Measurements from ENCODE around the gene TUT4. TPM values are rescaled to one million over a fixed set of nuclear protein-coding genes. Genes with fewer than 3 reads are reported as not detected.

Gene TUT4
- total RNA-seq, 2 donors from 2014 or later: 35.8 to 39.8 TPM

Other genes starting within 250 kb of the TUT4 start
- 10 to 100 TPM; 19.9 to 23.2 TPM for gene CC2D1B, start 186.9 kb downstream of the TUT4 start, total RNA-seq
- under 1 TPM; 0.46 to 0.52 TPM for gene ORC1, start 148.7 kb downstream of the TUT4 start, total RNA-seq
- 10 to 100 TPM; 29.6 to 31.6 TPM for gene PRPF38A, start 148.5 kb downstream of the TUT4 start, total RNA-seq
- 10 to 100 TPM in 1 of 2 donors, 1 to 10 TPM in 1; 8.1 to 12.1 TPM for gene GPX7, start 49.3 kb upstream of the TUT4 start, total RNA-seq
- gene SHISAL2A, start 80.1 kb upstream of the TUT4 start, total RNA-seq: under 1 TPM in 1 of 2 donors, not detected in 1; 0.14 TPM
- 10 to 100 TPM; 13.7 to 14.1 TPM for gene COA7, start 145.3 kb upstream of the TUT4 start, total RNA-seq
- 10 to 100 TPM; 33.1 to 35.1 TPM for gene ZYG11B, start 173.4 kb upstream of the TUT4 start, total RNA-seq

Measured in posterior vena cava (tissue), 2 donors.